Head of caudate nucleus (tissue), 42 donors: Measurements from ENCODE around the gene ESYT2.

Experiments used
- DNase-seq, 42 donors: peaks; one replicate each; pipeline versions ENCODE4 v3.0.0 to v3.0.0-alpha.2; 2020 to 2021; ENCODE audit warnings: mixed read lengths in 7 of 42
- intact Hi-C: fragments of 100-400 bp; cut with DNase I; formaldehyde crosslinking; loops from one replicate; pipeline ENCODE4 v1.15.0; 2022

Gene ESYT2

DNA sequence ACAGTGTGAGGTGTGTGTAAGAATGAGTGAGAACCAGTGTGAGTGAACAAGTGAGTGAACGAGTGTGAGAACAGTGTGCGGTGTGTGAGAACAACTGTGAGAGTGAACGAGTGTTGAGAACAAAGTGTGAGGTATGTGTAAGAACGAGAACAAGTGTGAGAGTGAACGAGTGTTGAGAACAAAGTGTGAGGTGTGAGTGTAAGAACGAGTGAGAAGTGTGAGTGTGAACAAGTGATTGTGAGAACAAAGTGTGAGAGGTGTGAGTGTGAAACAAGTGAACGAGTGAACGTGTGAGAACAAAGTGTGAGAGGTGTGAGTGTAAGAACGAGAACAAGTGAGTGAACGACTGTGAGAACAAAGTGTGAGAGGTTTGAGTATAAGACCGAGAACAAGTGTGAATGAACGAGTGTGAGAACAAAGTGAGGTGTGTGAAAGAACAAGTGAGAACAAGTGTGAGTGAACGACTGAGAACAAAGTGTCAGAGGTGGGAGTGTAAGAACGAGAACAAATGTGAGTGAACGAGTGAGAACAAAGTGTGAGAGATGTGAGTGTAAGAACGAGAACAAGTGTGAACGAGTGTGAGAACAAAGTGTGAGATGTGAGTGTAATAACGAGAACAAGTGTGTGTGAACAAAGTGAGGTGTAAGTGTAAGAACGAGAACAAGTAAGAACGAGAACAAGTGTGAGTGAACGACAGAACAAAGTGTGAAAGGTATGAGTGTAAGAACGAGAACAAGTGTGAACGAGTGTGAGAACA lies 47.9 kb downstream of the ESYT2 start:
- DNase-seq, result no peak
- intact Hi-C loops, result no loop called here

GRCh38 chr7:158779061-158780000 lies 50.0 kb downstream of the ESYT2 start:
- DNase-seq, result no peak
- intact Hi-C loops, result no loop called here

- intact Hi-C loops, result no loop called here
- peak in 9 of 42 donors; percentile 12 to 69 (median 43) for DNase-seq
Observed at GRCh38 chr7:158778471-158778870, 50.8 kb downstream of the ESYT2 start.

DNA sequence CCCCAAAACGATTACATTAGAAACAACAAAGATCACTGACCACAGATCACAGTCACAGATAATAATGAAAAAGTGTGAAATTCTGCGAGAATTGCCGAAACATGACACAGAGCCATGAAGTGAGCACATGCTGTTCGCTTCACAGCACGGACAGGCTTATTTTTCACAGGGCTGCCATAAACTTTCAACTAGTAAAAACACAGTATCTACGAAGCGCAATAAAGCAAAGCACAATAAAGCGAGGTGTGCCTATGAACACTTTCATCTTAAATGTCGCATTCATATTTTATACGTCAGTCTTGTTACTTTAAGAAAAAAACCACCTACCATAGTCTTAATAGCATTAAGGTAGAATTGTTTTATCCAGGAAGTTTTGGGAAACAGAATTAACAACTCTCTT lies 51.5 kb downstream of the ESYT2 start:
- intact Hi-C loops, result no loop called here
- no peak for DNase-seq

DNA sequence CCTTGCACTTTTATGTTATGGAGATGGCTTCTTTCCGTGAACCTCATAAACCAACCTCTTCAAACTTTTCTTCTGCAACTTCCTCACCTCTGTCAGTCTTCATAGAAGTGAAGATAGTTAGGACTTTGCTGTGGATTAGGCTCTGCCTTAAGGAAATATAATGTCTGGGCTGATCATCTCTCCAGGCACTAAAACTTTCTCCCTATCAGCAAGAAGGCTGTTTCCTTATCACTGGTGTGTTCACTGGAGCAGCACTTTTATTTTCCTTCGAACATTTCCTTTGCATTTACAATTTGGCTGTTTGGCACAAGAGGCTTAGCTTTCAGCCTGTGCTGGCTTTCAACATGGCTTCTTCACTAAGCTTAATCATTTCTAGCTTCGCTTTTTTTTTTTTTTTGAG lies 52.8 kb downstream of the ESYT2 start:
- DNase-seq, result no peak
- intact Hi-C loops, result no loop called here

DNA sequence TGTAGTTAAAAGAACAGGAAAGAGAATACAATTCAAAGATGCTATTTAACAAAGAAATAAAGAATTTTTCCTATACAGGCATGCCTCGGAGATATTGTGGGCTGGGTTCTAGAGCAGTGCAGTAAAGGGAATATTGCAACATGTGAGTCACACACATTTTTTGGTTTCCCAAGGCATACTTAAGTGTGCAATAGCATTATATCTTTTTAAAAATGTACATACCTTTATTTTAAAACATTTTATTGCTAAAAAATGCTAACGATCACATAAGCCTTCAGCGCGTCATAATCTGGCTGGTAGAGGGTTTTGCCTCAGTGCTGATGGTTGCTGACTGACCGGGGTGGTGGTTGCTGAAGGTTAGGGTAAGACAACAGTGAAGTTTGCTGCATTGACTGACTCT lies 54.4 kb downstream of the ESYT2 start:
- DNase-seq, result no peak
- intact Hi-C loops, result no loop called here

- no peak for DNase-seq
- intact Hi-C loops, result no loop called here
Observed at GRCh38 chr7:158772916-158773315, 56.4 kb downstream of the ESYT2 start.

DNA sequence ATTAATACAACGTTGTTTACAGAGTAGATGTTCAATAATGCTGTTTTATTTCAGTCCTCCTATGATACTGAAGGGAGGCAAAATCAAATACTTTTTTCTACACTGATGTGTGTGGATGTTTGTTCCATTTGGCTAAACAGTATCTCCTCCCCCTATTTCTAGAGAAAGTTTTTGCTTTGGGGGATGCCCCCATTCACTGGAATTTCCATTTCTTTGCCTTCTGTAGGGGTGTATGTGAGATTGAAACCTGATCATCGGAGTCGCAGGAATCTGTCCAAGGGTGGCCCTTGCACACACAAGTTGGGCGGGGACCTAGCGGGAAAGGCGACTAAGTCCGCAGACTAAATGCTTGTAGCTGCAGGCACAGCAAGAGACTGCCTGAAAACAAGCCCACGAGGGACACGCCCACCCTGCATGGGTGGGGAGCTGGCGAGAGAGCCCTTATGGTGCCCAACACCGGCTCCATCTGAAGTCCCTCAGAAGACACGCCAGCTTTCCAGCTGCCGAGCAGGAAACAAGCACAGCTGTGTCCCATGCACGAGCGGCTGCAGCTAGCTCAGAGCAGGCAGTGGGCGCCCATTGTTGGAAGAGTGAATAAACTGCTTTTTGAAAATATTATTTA lies 58.0 kb downstream of the ESYT2 start:
- DNase-seq, result no peak
- intact Hi-C loops, result no loop called here

GRCh38 chr7:158767707-158768106 lies 61.6 kb downstream of the ESYT2 start:
- DNase-seq, result no peak
- intact Hi-C loops, result no loop called here

DNA sequence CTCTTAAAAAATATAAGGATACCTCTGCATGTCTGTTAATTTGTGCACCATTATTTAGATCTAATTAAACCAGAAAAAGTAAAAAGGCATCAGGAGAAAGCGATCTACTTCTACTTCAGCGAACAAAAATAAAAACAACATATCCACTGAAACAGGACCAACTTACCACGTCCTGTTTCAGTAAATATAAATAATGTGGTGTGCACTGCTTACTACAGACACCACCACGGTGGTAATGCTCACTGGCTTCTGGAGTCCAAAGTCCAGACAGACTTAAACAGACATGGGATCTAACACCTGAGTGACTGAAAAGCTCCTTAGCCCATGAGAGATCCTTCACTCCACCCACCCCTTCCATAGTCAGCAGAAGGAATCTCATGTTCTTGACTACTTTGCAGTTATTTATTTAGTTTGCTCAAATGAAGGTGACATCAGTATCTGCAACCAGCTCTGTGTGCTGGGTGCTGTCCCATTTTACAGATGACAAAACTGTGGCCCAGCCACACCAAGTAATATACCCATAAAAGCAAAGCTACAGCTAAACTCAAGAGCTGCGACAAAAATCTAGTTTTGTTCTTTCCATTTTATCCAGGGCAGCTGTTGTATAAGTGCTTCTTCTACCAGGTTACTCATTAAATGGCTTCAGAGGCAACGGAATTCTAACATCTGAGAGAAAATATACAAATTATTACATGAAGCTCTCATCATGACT lies 62.6 kb downstream of the ESYT2 start:
- DNase-seq, result no peak
- intact Hi-C loops, result no loop called here

GRCh38 chr7:158765020-158765419 lies 64.3 kb downstream of the ESYT2 start:
- intact Hi-C loops, result no loop called here
- peak in 4 of 42 donors; percentile 23 to 47 (median 34) for DNase-seq

DNA sequence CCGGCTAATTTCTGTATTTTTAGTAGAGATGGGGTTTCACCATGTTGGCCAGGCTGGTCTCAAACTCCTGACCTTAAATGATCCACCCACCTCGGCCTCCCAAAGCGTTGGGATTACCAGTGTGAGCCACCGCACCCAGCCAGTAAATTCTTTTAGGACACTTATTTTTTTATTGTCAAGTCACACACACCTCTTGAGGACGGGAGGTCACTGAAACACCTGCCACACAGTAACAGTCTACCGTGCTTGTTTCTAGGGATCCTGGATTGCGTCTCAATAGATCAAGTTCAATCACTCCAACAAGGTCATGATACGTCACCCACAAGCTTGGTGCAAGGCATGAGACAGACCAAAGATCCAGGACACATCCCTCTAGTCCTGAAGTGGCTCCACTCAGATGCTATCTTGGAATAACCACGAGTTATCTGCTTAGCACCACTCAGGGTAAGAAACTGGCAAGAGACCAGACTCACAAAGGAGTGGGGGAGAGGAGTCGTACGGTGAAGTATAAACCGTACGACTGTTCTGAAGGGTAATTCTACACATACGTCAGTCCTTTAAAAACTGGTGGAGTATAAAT lies 65.8 kb downstream of the ESYT2 start:
- no peak for DNase-seq
- intact Hi-C loops, result no loop called here

GRCh38 chr7:158761945-158762344 lies 67.4 kb downstream of the ESYT2 start:
- intact Hi-C loops, result no loop called here
- peak in 6 of 42 donors; percentile 14 to 56 (median 36) for DNase-seq

DNA sequence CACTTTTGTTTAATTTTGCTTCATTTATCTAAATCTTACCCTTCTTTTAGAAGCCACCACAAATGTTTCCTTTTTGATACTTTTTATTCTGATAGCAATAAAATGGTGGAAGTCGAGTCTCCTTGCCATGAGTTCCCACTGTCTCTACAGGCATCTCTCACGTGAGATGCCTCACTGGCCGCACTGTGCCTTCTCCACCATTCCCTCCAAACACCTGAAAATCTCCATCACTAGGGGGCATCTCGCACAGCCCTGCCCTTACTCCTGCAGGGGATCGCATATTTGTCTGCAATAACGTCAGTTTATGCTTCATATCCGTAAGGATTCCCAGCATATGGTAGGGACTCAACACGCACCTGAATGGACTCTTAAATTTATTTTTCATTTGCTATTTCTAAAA lies 68.4 kb downstream of the ESYT2 start:
- intact Hi-C loops, result no loop called here
- DNase-seq, result no peak

DNA sequence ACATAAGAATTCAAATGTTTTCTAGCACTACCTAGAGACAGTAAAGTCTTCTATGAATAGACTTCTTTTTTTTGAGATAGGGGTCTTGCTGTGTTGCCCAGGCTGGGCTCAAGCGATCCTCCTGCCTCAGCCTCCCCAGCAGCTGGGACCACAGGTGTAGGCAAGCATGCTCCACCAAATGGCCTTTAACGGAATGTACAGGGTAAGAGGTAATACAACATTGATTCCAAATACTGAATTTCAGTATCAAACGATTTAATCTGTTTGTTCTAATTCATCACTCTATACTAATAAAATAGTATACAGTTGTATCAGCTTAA lies 68.9 kb downstream of the ESYT2 start:
- no peak for DNase-seq
- intact Hi-C loops, result no loop called here

- DNase-seq, result no peak
- intact Hi-C loops, result no loop called here
Observed at GRCh38 chr7:158759749-158760444, 69.4 kb downstream of the ESYT2 start.

DNA sequence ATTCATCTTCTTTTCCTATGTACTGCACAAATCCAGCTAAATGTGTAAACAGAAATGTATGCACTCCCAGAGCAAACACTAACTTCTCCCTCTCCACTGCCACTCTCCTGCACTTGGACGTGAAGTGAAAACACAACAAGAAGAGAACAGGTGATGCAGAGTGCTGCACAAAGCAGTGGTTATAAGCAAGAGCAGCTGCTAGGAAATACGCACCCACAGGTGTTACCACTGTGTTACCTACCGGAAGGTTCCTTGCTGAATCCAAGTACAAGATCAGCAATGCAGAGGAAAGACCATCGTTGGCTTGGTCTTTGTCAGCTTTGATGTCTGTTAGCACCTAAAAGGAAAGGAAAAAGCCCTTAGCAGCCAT lies 70.1 kb downstream of the ESYT2 start:
- intact Hi-C loops, result no loop called here

DNA sequence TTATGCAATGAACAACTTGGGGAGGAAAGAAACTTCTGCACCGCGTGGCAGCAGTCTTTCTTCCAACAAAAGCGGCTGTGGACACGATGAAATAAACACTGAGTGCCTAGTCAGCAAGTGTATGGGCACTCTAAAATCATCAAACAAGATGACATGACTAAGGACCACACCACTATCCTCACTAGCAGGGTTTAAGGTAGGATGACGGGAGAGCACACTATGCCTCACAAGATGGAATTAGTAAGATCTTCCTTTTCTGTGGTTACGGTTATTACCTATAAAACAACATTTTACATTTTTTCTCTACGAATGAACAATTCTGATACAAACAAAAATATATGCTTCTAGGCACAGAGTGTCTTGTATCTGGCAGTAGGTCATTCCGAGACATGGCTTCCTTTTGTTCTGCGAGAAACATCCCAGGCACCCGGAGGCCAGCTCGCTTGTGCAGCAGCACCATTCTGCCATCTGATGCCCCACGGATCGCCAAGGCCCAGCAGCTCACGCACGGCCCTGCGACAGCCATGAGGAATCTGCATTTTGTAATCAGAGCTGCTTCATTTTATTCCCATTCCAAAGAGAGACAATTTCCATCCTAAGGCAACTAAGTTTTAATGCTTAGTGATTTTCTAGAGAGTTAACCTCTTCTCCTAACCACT lies 70.6 kb downstream of the ESYT2 start:
- intact Hi-C loops, result no loop called here
- no peak for DNase-seq

More for the DNA sequence above, 70.1 kb downstream of the ESYT2 start:
- DNase-seq, result no peak
